CD4-positive, alpha-beta T cell (primary cell): ENCODE measurements around the gene IQCE. TPM values are rescaled to one million over a fixed set of nuclear protein-coding genes. Genes with fewer than 3 reads are reported as not detected.

Experiments used
- ATAC-seq: fragments of 200-7000 bp; cut with Tn5 transposase; one replicate; pipeline ENCODE4 v1.10.0; 2022; ENCODE audit warnings: mild to moderate bottlenecking; ENCODE audit not compliant: poor library complexity
- CTCF ChIA-PET: fragments of 350-600 bp; sonication (Branson Sonifier 250); formaldehyde crosslinking; loops from one replicate; lab custom pipeline; 2021; ENCODE audit warnings: antibody characterized with exemption, inconsistent platforms; lab: Charles Lee
- POLR2A ChIA-PET: fragments of 350-600 bp; sonication (Branson Sonifier 250); formaldehyde crosslinking; loops from one replicate; lab custom pipeline; 2021; ENCODE audit warnings: antibody characterized with exemption, inconsistent platforms; lab: Charles Lee
- DNase-seq, 14 experiments: peaks; one replicate each; pipeline ENCODE4 v3.0.0-alpha.2; 2013 to 2020; ENCODE audit warnings: mixed read lengths in 2 of 14
- H3K27ac ChIP-seq, 2 donors: one replicate each; pipeline versions ENCODE4 v1.5.1 to v1.7.0; 2013; ENCODE audit warnings: low read length in 2 of 2, low read depth in 1 of 2, mild to moderate bottlenecking in 1 of 2
- H3K27me3 ChIP-seq, 2 experiments: 1 replicate in 1 of 2; 2 replicates in 1 of 2; pipeline versions ENCODE4 v1.6.1 to v1.7.0; 2013; ENCODE audit warnings: low read length in 2 of 2, control low read depth in 1 of 2, mild to moderate bottlenecking in 1 of 2, moderate library complexity in 1 of 2; ENCODE audit not compliant: insufficient read depth in 2 of 2, control insufficient read depth in 1 of 2
- H3K36me3 ChIP-seq: one replicate; pipeline ENCODE4 v1.6.1; 2013; ENCODE audit warnings: low read length, control low read depth; ENCODE audit not compliant: insufficient read depth
- H3K4me1 ChIP-seq: one replicate; pipeline ENCODE4 v1.6.1; 2013; ENCODE audit warnings: low read length, control low read depth; ENCODE audit not compliant: insufficient read depth
- H3K4me3 ChIP-seq: one replicate; pipeline ENCODE4 v1.5.1; 2013; ENCODE audit warnings: mild to moderate bottlenecking, low read length, moderate library complexity
- H3K9me3 ChIP-seq, 2 experiments: 1 replicate in 1 of 2; 2 replicates in 1 of 2; pipeline versions ENCODE4 v1.6.1 to v1.7.0; 2013; ENCODE audit warnings: low read length in 2 of 2, mild to moderate bottlenecking in 2 of 2, control low read depth in 1 of 2, moderate library complexity in 1 of 2; ENCODE audit not compliant: control insufficient read depth in 1 of 2, insufficient read depth in 1 of 2
- H3K27ac Mint-ChIP-seq: one replicate; pipeline ENCODE4 v1.8.0; 2020; ENCODE audit warnings: mixed read lengths
- H3K27me3 Mint-ChIP-seq: one replicate; pipeline ENCODE4 v1.8.0; 2021; ENCODE audit warnings: mixed read lengths
- H3K36me3 Mint-ChIP-seq: one replicate; pipeline ENCODE4 v1.8.0; 2021; ENCODE audit warnings: low read depth, mixed read lengths
- H3K4me1 Mint-ChIP-seq: one replicate; pipeline ENCODE4 v1.8.0; 2021; ENCODE audit warnings: low read depth, mixed read lengths
- H3K4me3 Mint-ChIP-seq: one replicate; pipeline ENCODE4 v1.8.0; 2020; ENCODE audit warnings: mild to moderate bottlenecking, mixed read lengths
- H3K9me3 Mint-ChIP-seq: one replicate; pipeline ENCODE4 v1.8.0; 2020; ENCODE audit warnings: mixed read lengths
- intact Hi-C, 2 experiments: fragments of 100-400 bp; cut with DNase I in 1 of 2; cut with micrococcal nuclease in 1 of 2; formaldehyde crosslinking; loops; one replicate each; pipeline versions ENCODE4 v1.15.1 to v1.9.0; 2023 to 2025; cut with DNase I, micrococcal nuclease
- total RNA-seq, 174 experiments: library from RNA in 2 of 174; stranded (reverse) in 2 of 174; gene quantifications; one replicate each; pipeline ENCODE4 v1.2.3 and lab custom pipeline; 2021 to 2026
- TF ChIP-seq, protein P1 (sequence below): fragments of 200-600 bp; IDR thresholded peaks from one replicate; pipeline ENCODE4 v1.8.0; 2022; ENCODE audit warnings: antibody characterized with exemption, mild to moderate bottlenecking

Gene IQCE
- total RNA-seq, 2 experiments from 2014 or later: 4.3 to 5.6 TPM

DNA sequence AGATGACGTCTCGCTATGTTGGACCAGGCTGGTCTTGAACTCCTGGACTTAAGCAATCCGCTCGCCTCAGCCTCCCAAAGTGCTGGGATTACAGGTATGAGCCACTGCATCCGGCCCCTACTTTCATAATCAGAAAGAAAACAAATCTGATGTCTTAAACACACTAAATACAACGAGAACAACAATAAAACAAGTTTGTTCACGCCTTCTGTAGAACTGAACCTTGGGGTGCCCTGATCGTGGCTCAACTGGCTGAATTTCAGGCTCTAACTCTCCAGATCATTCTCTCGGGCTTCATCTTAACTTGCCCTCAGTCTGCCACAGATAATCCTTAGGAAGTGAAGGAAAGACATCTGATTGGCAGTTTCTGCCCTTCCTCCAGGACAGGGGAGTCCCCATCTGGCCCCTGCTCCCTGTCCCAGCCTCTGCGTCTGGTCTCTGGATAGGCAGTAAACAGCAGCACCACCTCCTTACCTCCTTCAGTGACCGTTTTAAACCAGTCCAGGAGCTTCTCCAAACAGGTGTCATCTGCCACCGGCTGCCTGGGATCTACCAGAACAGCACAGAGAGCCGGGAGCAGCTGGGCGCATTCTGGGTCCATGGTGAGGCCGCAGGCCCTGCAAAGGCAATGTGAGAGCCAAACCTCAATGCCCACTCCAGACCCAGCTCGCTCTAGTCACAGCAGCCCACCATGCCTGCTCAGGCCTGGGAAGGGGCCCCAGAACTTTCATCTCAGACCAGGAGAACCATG is 4.8 kb upstream of the IQCE start:
- H3K27ac Mint-ChIP-seq: peak overlapping the region; percentile 84
- no peaks in the 10 kb centered on the region for H3K27me3 Mint-ChIP-seq
- peak overlapping the region; percentile 84 for H3K4me3 ChIP-seq
- no peaks in the 10 kb centered on the region for H3K9me3 ChIP-seq
- ATAC-seq (no peak), DNase-seq (no peak)
- peaks cover 4% of the 10 kb centered on the region for H3K36me3 ChIP-seq
- peaks cover 53% of the 10 kb centered on the region for H3K4me1 Mint-ChIP-seq
- TF ChIP-seq, protein P1, sequence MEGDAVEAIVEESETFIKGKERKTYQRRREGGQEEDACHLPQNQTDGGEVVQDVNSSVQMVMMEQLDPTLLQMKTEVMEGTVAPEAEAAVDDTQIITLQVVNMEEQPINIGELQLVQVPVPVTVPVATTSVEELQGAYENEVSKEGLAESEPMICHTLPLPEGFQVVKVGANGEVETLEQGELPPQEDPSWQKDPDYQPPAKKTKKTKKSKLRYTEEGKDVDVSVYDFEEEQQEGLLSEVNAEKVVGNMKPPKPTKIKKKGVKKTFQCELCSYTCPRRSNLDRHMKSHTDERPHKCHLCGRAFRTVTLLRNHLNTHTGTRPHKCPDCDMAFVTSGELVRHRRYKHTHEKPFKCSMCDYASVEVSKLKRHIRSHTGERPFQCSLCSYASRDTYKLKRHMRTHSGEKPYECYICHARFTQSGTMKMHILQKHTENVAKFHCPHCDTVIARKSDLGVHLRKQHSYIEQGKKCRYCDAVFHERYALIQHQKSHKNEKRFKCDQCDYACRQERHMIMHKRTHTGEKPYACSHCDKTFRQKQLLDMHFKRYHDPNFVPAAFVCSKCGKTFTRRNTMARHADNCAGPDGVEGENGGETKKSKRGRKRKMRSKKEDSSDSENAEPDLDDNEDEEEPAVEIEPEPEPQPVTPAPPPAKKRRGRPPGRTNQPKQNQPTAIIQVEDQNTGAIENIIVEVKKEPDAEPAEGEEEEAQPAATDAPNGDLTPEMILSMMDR: no peak
- no peaks in the 10 kb centered on the region for H3K27me3 ChIP-seq
- H3K36me3 Mint-ChIP-seq: peaks cover 28% of the 10 kb centered on the region
- peaks cover 45% of the 10 kb centered on the region for H3K4me1 ChIP-seq
- H3K4me3 Mint-ChIP-seq: peak overlapping the region; percentile 93
- intact Hi-C loops: loop anchor here in 1 of 2 experiments (2.0 kb wide), 1 partner anchor 25 kb away; no protein-coding TSS in a partner anchor
- CTCF ChIA-PET: no interaction called here
- POLR2A ChIA-PET: interaction anchor here (0.7 kb wide), 2 partner anchors 31 to 43 kb away, joined by 3 read pairs; no protein-coding TSS in a partner anchor
- H3K9me3 Mint-ChIP-seq: no peaks in the 10 kb centered on the region
- H3K27ac ChIP-seq: no peak overlapping the region

- H3K4me1 ChIP-seq: peaks cover 50% of the 10 kb centered on the region
- TF ChIP-seq, protein P1: no peak
- peaks cover 21% of the 10 kb centered on the region for H3K36me3 Mint-ChIP-seq
- peak overlapping the region; percentile 84 for H3K27ac Mint-ChIP-seq
- peak overlapping the region; percentile 84 for H3K4me3 ChIP-seq
- ChIA-PET POLR2A (interaction anchor here (0.7 to 1.4 kb wide), 2 partner anchors 32 to 44 kb away, joined by 3 read pairs; no protein-coding TSS in a partner anchor), CTCF (no interaction called here)
- DNase-seq (peak in 1 of 14 experiments; percentile 34), ATAC-seq (no peak)
- no peaks in the 10 kb centered on the region for H3K9me3 Mint-ChIP-seq
- H3K4me1 Mint-ChIP-seq: peaks cover 49% of the 10 kb centered on the region
- no peaks in the 10 kb centered on the region for H3K27me3 ChIP-seq
- no peak overlapping the region for H3K27ac ChIP-seq
- no peaks in the 10 kb centered on the region for H3K9me3 ChIP-seq
- intact Hi-C loops: loop anchor here in 1 of 2 experiments (1.0 to 5.0 kb wide), 7 partner anchors 26 to 982 kb away; partner anchors contain the start of genes CHST12, EIF3B, LFNG and MAD1L1
- H3K27me3 Mint-ChIP-seq: no peaks in the 10 kb centered on the region
- peak overlapping the region; percentile 93 for H3K4me3 Mint-ChIP-seq
- peaks cover 4% of the 10 kb centered on the region for H3K36me3 ChIP-seq
Observed at GRCh38 chr7:2554661-2555111, 4.1 kb upstream of the IQCE start.

DNA sequence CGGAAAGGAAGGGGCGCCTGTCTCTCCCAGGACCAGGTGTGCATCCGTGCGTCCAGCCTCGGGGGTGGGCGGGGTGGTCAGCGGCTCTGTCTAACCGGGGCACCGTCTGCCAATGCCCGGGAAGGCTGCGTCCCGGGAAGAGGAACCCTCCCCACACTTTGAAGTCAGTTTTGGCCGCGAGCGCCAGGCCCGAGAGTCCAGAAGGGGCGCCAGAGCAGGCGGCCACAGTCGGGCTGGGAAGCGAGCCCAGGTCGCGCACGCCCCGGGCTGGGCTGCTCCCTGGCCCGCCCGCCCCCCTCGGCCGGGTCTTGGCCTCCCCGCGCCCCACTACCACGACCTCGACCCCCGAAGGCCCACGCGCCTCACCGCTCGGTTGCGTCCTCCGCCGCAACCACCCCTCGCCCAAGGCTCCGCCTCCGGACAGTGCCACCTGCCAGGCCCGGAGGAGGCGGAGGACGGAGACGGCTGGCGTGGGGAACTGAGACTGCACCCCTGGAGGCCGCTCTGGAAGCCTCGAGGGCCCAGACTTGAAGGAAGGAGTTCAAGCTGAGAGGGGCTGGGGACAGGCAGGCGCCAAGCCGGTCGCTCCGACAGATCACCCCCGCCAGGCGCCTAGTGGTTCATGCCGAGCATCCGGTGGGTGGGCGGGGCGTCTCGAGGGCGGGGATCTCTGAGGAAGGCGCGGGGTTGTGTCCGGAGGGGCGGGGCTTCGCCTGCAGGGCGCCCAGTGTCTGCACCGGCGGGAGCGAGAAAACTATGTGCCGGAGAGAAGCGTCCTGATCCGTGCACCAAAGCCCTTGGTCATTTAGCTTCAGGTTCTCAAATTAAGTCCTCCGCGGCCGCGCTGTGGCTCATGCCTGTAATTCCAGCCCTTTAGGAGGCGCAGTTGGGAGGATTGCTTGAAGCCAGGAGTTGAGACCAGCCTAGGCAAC is 3.4 kb upstream of the IQCE start, which contains the start of gene BRAT1:
TSS of gene BRAT1 (minus strand) at position 404 of the 932 bp plus-strand sequence. CDS start 1,093 bp downstream, outside the sequence.
- H3K27ac Mint-ChIP-seq: peak within 1 kb of the TSS; percentile 84
- Histone ChIP-seq H3K4me3 (peak within 1 kb of the TSS; percentile 84), H3K9me3 (no peaks in the 10 kb centered on the region), H3K36me3 (peaks cover 4% of the 10 kb centered on the region), H3K27me3 (no peaks in the 10 kb centered on the region), H3K4me1 (peaks cover 55% of the 10 kb centered on the region), H3K27ac (peak within 1 kb of the TSS; percentile 88 to 99)
- peaks cover 18% of the 10 kb centered on the region for H3K36me3 Mint-ChIP-seq
- ChIA-PET CTCF (interaction anchor here (1.0 kb wide), 1 partner anchor 47 kb away, joined by 3 read pairs; no protein-coding TSS in a partner anchor), POLR2A (interaction anchor here (0.8 to 1.4 kb wide), 4 partner anchors 25 to 44 kb away, joined by 3 to 5 read pairs (median 3); no protein-coding TSS in a partner anchor)
- no peaks in the 10 kb centered on the region for H3K9me3 Mint-ChIP-seq
- ATAC-seq (peak; percentile 91), DNase-seq (peak; percentile 91 to 99 (median 95))
- peaks cover 50% of the 10 kb centered on the region for H3K4me1 Mint-ChIP-seq
- intact Hi-C loops: loop anchor here in 1 of 2 experiments (1.0 to 5.0 kb wide), 7 partner anchors 27 to 983 kb away; partner anchors contain the start of genes CHST12, EIF3B, LFNG and MAD1L1
- TF ChIP-seq, protein P1: peak; percentile 25
- peak within 1 kb of the TSS; percentile 94 for H3K4me3 Mint-ChIP-seq
- H3K27me3 Mint-ChIP-seq: no peaks in the 10 kb centered on the region
